Measurements from ENCODE around the gene USP3. TPM values are rescaled to one million over a fixed set of nuclear protein-coding genes. Genes with fewer than 3 reads are reported as not detected.

The USP3 gene
- total and polyA plus RNA-seq, 4 donors, result 8.5 to 25.4 (median 14.8) TPM

DNA sequence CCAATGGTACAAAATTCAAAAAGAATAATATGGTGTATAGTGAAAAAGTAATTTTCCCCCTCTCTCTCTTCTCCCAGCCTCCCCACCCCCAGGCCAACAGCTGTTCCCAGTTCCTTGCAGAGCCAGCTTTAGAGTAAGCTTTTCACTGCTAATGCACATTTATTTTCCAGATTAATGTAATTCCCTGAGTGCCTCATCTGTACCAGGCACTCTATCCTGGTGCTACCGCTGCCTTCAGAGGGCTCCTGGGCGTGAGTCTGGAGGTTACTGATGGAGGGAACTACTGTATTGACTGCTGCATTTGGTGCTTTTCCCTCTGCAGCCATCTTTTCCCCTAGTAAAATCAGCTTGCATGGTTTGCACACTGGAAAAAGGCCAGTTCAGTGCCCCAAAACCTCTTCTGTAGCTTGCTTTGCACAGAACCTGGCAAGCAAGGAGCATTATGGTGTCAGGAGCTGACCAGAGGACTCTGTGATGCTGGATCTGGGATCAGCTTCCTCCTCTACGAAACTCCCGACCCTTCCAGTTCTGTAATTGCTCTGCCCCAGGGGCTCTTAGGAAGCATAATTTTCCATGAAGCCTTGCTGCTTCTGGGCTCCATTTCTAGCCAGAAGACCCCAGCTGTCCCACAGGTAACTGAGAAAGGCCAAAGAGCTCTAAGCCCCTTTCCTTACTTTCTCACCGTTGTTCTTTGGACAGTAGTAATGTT lies 8.5 kb upstream of the USP3 start:
- Histone ChIP-seq H3K9ac (ENCODE audit: low read depth in 1 of 2, low read length in 2 of 2) (no peak overlapping the region), H3K27me3 (ENCODE audit: control insufficient read depth in 4 of 4, insufficient read depth in 4 of 4, low read length in 3 of 4) (no peaks in the 10 kb centered on the region), H3K4me1 (ENCODE audit: control insufficient read depth in 4 of 4, insufficient read depth in 4 of 4, low read length in 3 of 4) (peaks cover 3 to 17% (median 10%) of the 10 kb centered on the region in 4 donors), H3K4me3 (ENCODE audit: low read depth in 1 of 3, low read length in 3 of 3) (no peak overlapping the region), H3K36me3 (ENCODE audit: control insufficient read depth in 4 of 4, insufficient read depth in 3 of 4, low read depth in 1 of 4, low read length in 3 of 4) (no peaks in the 10 kb centered on the region), H3K9me3 (ENCODE audit: control insufficient read depth in 4 of 4, low read length in 3 of 4) (no peaks in the 10 kb centered on the region), H3K27ac (ENCODE audit: low read depth in 1 of 2, low read length in 2 of 2) (no peak overlapping the region)
- no peak for TF ChIP-seq TAF1 (conservative IDR thresholded peaks at IDR 0.05)
- TF ChIP-seq RXRA (IDR thresholded peaks at IDR 0.05), result no peak
- TF ChIP-seq ZBTB33 (IDR thresholded peaks at IDR 0.05), result no peak
- no peak for TF ChIP-seq YY1 (IDR thresholded peaks at IDR 0.05)
- TF ChIP-seq HNF4A (conservative IDR thresholded peaks at IDR 0.05), result no peak
- TF ChIP-seq SP1 (IDR thresholded peaks at IDR 0.05), result no peak
- TF ChIP-seq EGR1 (IDR thresholded peaks at IDR 0.05; ENCODE audit: low read depth in 2 of 2), result no peak
- TF ChIP-seq, protein P1, sequence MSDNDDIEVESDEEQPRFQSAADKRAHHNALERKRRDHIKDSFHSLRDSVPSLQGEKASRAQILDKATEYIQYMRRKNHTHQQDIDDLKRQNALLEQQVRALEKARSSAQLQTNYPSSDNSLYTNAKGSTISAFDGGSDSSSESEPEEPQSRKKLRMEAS (IDR thresholded peaks at IDR 0.05), result no peak
- TF ChIP-seq JUND (IDR thresholded peaks at IDR 0.05), result no peak
- no peak for TF ChIP-seq RAD21 (IDR thresholded peaks at IDR 0.05)
- TF ChIP-seq, protein P2, sequence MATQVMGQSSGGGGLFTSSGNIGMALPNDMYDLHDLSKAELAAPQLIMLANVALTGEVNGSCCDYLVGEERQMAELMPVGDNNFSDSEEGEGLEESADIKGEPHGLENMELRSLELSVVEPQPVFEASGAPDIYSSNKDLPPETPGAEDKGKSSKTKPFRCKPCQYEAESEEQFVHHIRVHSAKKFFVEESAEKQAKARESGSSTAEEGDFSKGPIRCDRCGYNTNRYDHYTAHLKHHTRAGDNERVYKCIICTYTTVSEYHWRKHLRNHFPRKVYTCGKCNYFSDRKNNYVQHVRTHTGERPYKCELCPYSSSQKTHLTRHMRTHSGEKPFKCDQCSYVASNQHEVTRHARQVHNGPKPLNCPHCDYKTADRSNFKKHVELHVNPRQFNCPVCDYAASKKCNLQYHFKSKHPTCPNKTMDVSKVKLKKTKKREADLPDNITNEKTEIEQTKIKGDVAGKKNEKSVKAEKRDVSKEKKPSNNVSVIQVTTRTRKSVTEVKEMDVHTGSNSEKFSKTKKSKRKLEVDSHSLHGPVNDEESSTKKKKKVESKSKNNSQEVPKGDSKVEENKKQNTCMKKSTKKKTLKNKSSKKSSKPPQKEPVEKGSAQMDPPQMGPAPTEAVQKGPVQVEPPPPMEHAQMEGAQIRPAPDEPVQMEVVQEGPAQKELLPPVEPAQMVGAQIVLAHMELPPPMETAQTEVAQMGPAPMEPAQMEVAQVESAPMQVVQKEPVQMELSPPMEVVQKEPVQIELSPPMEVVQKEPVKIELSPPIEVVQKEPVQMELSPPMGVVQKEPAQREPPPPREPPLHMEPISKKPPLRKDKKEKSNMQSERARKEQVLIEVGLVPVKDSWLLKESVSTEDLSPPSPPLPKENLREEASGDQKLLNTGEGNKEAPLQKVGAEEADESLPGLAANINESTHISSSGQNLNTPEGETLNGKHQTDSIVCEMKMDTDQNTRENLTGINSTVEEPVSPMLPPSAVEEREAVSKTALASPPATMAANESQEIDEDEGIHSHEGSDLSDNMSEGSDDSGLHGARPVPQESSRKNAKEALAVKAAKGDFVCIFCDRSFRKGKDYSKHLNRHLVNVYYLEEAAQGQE (IDR thresholded peaks at IDR 0.05), result no peak
- no peak for TF ChIP-seq NR2F2 (IDR thresholded peaks at IDR 0.05)
- TF ChIP-seq GABPA (IDR thresholded peaks at IDR 0.05 in 1 of 2, conservative IDR thresholded peaks at IDR 0.05 in 1 of 2), result no peak
- TF ChIP-seq FOXA1 (IDR thresholded peaks at IDR 0.05), result no peak
- TF ChIP-seq ATF3 (IDR thresholded peaks at IDR 0.05), result no peak
- TF ChIP-seq HNF4G (IDR thresholded peaks at IDR 0.05), result no peak
- WGBS, result 88% methylated on average over 5 of the region's 5 CpGs
- no peak for DNase-seq (ENCODE audit: low spot score)

DNA sequence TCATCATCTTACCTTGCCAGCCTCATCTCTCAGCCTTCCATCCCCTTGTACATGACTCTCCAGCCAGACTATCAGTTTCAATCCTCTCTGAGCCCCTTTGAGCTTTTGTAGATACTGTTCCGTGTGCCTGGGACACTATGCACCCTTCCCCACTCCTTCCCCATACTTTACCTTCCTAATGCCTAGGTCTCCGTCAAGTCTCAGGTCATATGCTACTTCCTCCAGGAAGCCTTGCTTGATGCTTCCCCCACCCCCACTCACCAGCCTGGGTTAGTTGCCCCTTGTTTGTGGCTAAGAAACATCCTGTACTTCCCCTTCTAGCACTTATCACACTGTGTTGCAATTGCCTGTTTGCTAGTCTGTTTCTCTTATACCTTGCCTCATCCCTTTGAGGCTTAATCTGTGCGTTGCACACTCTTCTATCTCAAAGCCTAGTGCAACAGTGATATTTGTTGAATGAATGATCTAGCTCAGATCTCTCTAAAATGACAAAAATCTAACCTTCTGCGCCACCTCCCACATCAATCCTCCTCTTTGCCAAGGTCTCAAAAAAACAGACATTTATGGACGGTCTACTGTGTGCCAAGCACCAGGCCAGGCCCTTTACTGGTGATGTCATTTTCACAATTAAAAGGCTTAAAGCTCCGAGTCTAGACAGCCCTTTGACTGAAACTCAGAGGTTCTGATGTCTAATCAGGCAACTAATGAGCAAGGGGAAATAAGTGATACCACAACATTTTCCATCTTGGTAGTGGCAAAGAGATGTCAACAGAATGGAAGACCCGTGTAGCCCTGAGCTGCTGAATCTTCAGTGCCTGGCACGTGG lies 6.5 kb upstream of the USP3 start:
- H3K27ac ChIP-seq (ENCODE audit: low read depth in 1 of 2, low read length in 2 of 2), result peak overlapping the region; percentile 98
- no peak for DNase-seq (ENCODE audit: low spot score)
- H3K27me3 ChIP-seq (ENCODE audit: control insufficient read depth in 4 of 4, insufficient read depth in 4 of 4, low read length in 3 of 4), result no peaks in the 10 kb centered on the region
- H3K4me3 ChIP-seq (ENCODE audit: low read depth in 1 of 3, low read length in 3 of 3), result no peak overlapping the region
- TF ChIP-seq SP1 (IDR thresholded peaks at IDR 0.05) (peak; percentile 43), ZBTB33 (IDR thresholded peaks at IDR 0.05) (no peak), GABPA (IDR thresholded peaks at IDR 0.05 in 1 of 2, conservative IDR thresholded peaks at IDR 0.05 in 1 of 2) (no peak), EGR1 (IDR thresholded peaks at IDR 0.05; ENCODE audit: low read depth in 2 of 2) (no peak)
- TF ChIP-seq, protein P3, sequence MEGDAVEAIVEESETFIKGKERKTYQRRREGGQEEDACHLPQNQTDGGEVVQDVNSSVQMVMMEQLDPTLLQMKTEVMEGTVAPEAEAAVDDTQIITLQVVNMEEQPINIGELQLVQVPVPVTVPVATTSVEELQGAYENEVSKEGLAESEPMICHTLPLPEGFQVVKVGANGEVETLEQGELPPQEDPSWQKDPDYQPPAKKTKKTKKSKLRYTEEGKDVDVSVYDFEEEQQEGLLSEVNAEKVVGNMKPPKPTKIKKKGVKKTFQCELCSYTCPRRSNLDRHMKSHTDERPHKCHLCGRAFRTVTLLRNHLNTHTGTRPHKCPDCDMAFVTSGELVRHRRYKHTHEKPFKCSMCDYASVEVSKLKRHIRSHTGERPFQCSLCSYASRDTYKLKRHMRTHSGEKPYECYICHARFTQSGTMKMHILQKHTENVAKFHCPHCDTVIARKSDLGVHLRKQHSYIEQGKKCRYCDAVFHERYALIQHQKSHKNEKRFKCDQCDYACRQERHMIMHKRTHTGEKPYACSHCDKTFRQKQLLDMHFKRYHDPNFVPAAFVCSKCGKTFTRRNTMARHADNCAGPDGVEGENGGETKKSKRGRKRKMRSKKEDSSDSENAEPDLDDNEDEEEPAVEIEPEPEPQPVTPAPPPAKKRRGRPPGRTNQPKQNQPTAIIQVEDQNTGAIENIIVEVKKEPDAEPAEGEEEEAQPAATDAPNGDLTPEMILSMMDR (IDR thresholded peaks at IDR 0.05; ENCODE audit: low read depth, low read length, missing input control), result no peak
- TF ChIP-seq, protein P1 (IDR thresholded peaks at IDR 0.05), result no peak
- no peaks in the 10 kb centered on the region for H3K36me3 ChIP-seq (ENCODE audit: control insufficient read depth in 4 of 4, insufficient read depth in 3 of 4, low read depth in 1 of 4, low read length in 3 of 4)
- no peaks in the 10 kb centered on the region for H3K9me3 ChIP-seq (ENCODE audit: control insufficient read depth in 4 of 4, low read length in 3 of 4)
- H3K4me1 ChIP-seq (ENCODE audit: control insufficient read depth in 4 of 4, insufficient read depth in 4 of 4, low read length in 3 of 4), result peaks cover 12 to 36% (median 26%) of the 10 kb centered on the region in 4 donors
- 75% methylated on average over 8 of the region's 8 CpGs for WGBS
- H3K9ac ChIP-seq (ENCODE audit: low read depth in 1 of 2, low read length in 2 of 2), result peak overlapping the region in 1 of 2 donors; percentile 43

Measured in liver (tissue), 9 donors.